Mesenchymal stem cell (in vitro differentiated cells and primary cell): ENCODE data around the gene SLC25A31.

Experiments
- DNase-seq: peaks from one replicate; pipeline ENCODE4 v3.0.0-alpha.2; 2013
- H2AFZ ChIP-seq: one replicate; pipeline ENCODE4 v1.6.1; 2013; ENCODE audit warnings: low read depth, mild to moderate bottlenecking, control low read depth, inconsistent platforms, low read length, moderate library complexity
- H2AK5ac ChIP-seq: 2 replicates; pipeline ENCODE4 v1.6.1; 2013; ENCODE audit warnings: low read length, moderate library complexity, mild to moderate bottlenecking, inconsistent platforms; ENCODE audit not compliant: severe bottlenecking
- H2BK120ac ChIP-seq: one replicate; pipeline ENCODE4 v1.6.1; 2013; ENCODE audit warnings: low read depth, mild to moderate bottlenecking, inconsistent platforms, low read length, moderate library complexity
- H2BK12ac ChIP-seq, 2 experiments: one replicate each; pipeline ENCODE4 v1.6.1; 2013; ENCODE audit warnings: inconsistent platforms in 2 of 2, low read length in 2 of 2, mild to moderate bottlenecking in 2 of 2, moderate library complexity in 2 of 2, control low read depth in 1 of 2
- H2BK15ac ChIP-seq: one replicate; pipeline ENCODE4 v1.6.1; 2013; ENCODE audit warnings: mild to moderate bottlenecking, low read depth, inconsistent platforms; ENCODE audit not compliant: poor library complexity, severe bottlenecking
- H2BK5ac ChIP-seq: 2 replicates; pipeline ENCODE4 v1.6.1; 2013; ENCODE audit warnings: low read depth, mild to moderate bottlenecking, low read length, control low read depth, inconsistent platforms; ENCODE audit not compliant: poor library complexity, severe bottlenecking
- H3K14ac ChIP-seq, 2 experiments: one replicate each; pipeline ENCODE4 v1.6.1; 2013; ENCODE audit warnings: inconsistent platforms in 2 of 2, low read length in 2 of 2, control low read depth in 1 of 2, mild to moderate bottlenecking in 1 of 2, moderate library complexity in 1 of 2
- H3K18ac ChIP-seq, 2 experiments: one replicate each; pipeline ENCODE4 v1.6.1; 2013; ENCODE audit warnings: inconsistent platforms in 2 of 2, low read length in 2 of 2, control low read depth in 1 of 2, low read depth in 1 of 2, mild to moderate bottlenecking in 1 of 2
- H3K23ac ChIP-seq, 2 experiments: one replicate each; pipeline ENCODE4 v1.6.1; 2013; ENCODE audit warnings: inconsistent platforms in 2 of 2, low read length in 2 of 2, mild to moderate bottlenecking in 2 of 2, moderate library complexity in 2 of 2, control low read depth in 1 of 2
- H3K27ac ChIP-seq: 2 replicates; pipeline ENCODE4 v1.5.1; 2013; ENCODE audit warnings: mild to moderate bottlenecking, moderate library complexity, low read length, control low read depth, inconsistent platforms; ENCODE audit not compliant: poor library complexity, severe bottlenecking
- H3K27me3 ChIP-seq, 2 experiments: 2 replicates each; pipeline versions ENCODE4 v1.6.1 to v1.7.0; 2013; ENCODE audit warnings: low read length in 2 of 2, mild to moderate bottlenecking in 2 of 2, moderate library complexity in 2 of 2, control low read depth in 1 of 2, inconsistent platforms in 1 of 2; ENCODE audit not compliant: control insufficient read depth in 1 of 2, insufficient read depth in 1 of 2
- H3K36me3 ChIP-seq, 2 experiments: 2 replicates each; pipeline versions ENCODE4 v1.6.1 to v1.7.0; 2013; ENCODE audit warnings: low read length in 2 of 2, control low read depth in 1 of 2, inconsistent platforms in 1 of 2, low read depth in 1 of 2, mild to moderate bottlenecking in 1 of 2; ENCODE audit not compliant: insufficient read depth in 2 of 2, control insufficient read depth in 1 of 2
- H3K4ac ChIP-seq, 2 experiments: one replicate each; pipeline ENCODE4 v1.6.1; 2013; ENCODE audit warnings: inconsistent platforms in 2 of 2, low read length in 2 of 2, mild to moderate bottlenecking in 2 of 2, moderate library complexity in 2 of 2, control low read depth in 1 of 2, low read depth in 1 of 2
- H3K4me1 ChIP-seq: 2 replicates; pipeline ENCODE4 v1.6.1; 2013; ENCODE audit warnings: low read depth, low read length, control low read depth; ENCODE audit not compliant: control insufficient read depth, insufficient read depth
- H3K4me2 ChIP-seq: 2 replicates; pipeline ENCODE4 v1.6.1; 2013; ENCODE audit warnings: low read length, mild to moderate bottlenecking, inconsistent platforms; ENCODE audit not compliant: poor library complexity, severe bottlenecking
- H3K4me3 ChIP-seq, 2 experiments: 2 replicates each; pipeline versions ENCODE4 v1.5.1 to v1.7.0; 2013; ENCODE audit warnings: low read length in 2 of 2, mild to moderate bottlenecking in 2 of 2, control low read depth in 1 of 2, low read depth in 1 of 2; ENCODE audit not compliant: insufficient read depth in 1 of 2
- H3K79me1 ChIP-seq: replicated peaks from 2 replicates; pipeline ENCODE4 v1.6.1; 2013; ENCODE audit warnings: mild to moderate bottlenecking, control low read depth, low read length, inconsistent platforms; ENCODE audit not compliant: poor library complexity, severe bottlenecking
- H3K9ac ChIP-seq: 2 replicates; pipeline ENCODE4 v1.7.0; 2013; ENCODE audit warnings: mild to moderate bottlenecking, low read length, moderate library complexity
- H3K9me3 ChIP-seq: 2 replicates; pipeline ENCODE4 v1.7.0; 2013; ENCODE audit warnings: mild to moderate bottlenecking, low read length; ENCODE audit not compliant: control insufficient read depth
- H4K8ac ChIP-seq: one replicate; pipeline ENCODE4 v1.6.1; 2013; ENCODE audit warnings: inconsistent platforms, mild to moderate bottlenecking, low read length, moderate library complexity
- H4K91ac ChIP-seq: one replicate; pipeline ENCODE4 v1.6.1; 2013; ENCODE audit warnings: mild to moderate bottlenecking, low read length, inconsistent platforms
- WGBS: methylation state at CpG from one replicate; pipeline ENCODE4 v1.1.7; 2013; ENCODE audit warnings: mixed read lengths; 5-methylcytosine and 5-hydroxymethylcytosine counted together

SLC25A31 gene

GRCh38 chr4:127759893-127760292 lies 29.7 kb downstream of the SLC25A31 start:
- H3K79me1 ChIP-seq, result no peaks in the 10 kb centered on the region
- no peak for DNase-seq
- no peak overlapping the region for H4K91ac ChIP-seq
- no peak overlapping the region for H2BK12ac ChIP-seq
- H3K4me2 ChIP-seq, result no peak overlapping the region
- no peak overlapping the region for H2BK15ac ChIP-seq
- no peaks in the 10 kb centered on the region for H3K4me1 ChIP-seq
- H2AK5ac ChIP-seq, result no peak overlapping the region
- H3K4me3 ChIP-seq, result no peak overlapping the region
- H3K27me3 ChIP-seq, result no peaks in the 10 kb centered on the region
- H3K27ac ChIP-seq, result peak overlapping the region; percentile 71
- no peak overlapping the region for H2BK5ac ChIP-seq
- no peak overlapping the region for H2BK120ac ChIP-seq
- peaks cover 4% of the 10 kb centered on the region for H3K9me3 ChIP-seq
- no peak overlapping the region for H3K23ac ChIP-seq
- H3K4ac ChIP-seq, result no peak overlapping the region
- no peak overlapping the region for H3K9ac ChIP-seq
- WGBS, result 79% methylated on average over 2 of the region's 3 CpGs
- H2AFZ ChIP-seq, result no peak overlapping the region
- no peak overlapping the region for H3K18ac ChIP-seq
- H4K8ac ChIP-seq, result no peak overlapping the region
- H3K36me3 ChIP-seq, result no peaks in the 10 kb centered on the region
- no peak overlapping the region for H3K14ac ChIP-seq

GRCh38 chr4:127771535-127772275 lies 41.5 kb downstream of the SLC25A31 start:
- Histone ChIP-seq H3K4ac (no peak overlapping the region), H3K36me3 (no peaks in the 10 kb centered on the region), H3K4me2 (no peak overlapping the region), H4K91ac (no peak overlapping the region), H3K4me3 (no peak overlapping the region), H3K4me1 (no peaks in the 10 kb centered on the region), H2BK120ac (no peak overlapping the region), H3K18ac (no peak overlapping the region), H2AK5ac (no peak overlapping the region), H3K27ac (no peak overlapping the region), H4K8ac (no peak overlapping the region), H3K9ac (no peak overlapping the region), H2BK12ac (no peak overlapping the region), H3K79me1 (no peaks in the 10 kb centered on the region), H2BK15ac (no peak overlapping the region), H2BK5ac (no peak overlapping the region), H2AFZ (no peak overlapping the region), H3K23ac (no peak overlapping the region), H3K9me3 (no peaks in the 10 kb centered on the region), H3K14ac (no peak overlapping the region), H3K27me3 (no peaks in the 10 kb centered on the region)
- 90% methylated on average over 1 of the region's 4 CpGs for WGBS
- no peak for DNase-seq

GRCh38 chr4:127772769-127773671 lies 42.8 kb downstream of the SLC25A31 start:
- Histone ChIP-seq H2AK5ac (no peak overlapping the region), H3K4me1 (peaks cover 1% of the 10 kb centered on the region), H3K18ac (no peak overlapping the region), H3K4ac (no peak overlapping the region), H3K4me2 (no peak overlapping the region), H2BK12ac (no peak overlapping the region), H4K8ac (no peak overlapping the region), H4K91ac (no peak overlapping the region), H2BK120ac (no peak overlapping the region), H3K36me3 (no peaks in the 10 kb centered on the region), H3K4me3 (no peak overlapping the region), H3K9me3 (no peaks in the 10 kb centered on the region), H2AFZ (no peak overlapping the region), H3K23ac (no peak overlapping the region), H3K27me3 (no peaks in the 10 kb centered on the region), H3K27ac (no peak overlapping the region), H2BK5ac (no peak overlapping the region), H3K9ac (no peak overlapping the region), H3K14ac (no peak overlapping the region), H3K79me1 (no peaks in the 10 kb centered on the region), H2BK15ac (no peak overlapping the region)
- 93% methylated on average over 8 of the region's 10 CpGs for WGBS
- no peak for DNase-seq

GRCh38 chr4:127775843-127776242 lies 45.6 kb downstream of the SLC25A31 start:
- H2BK15ac ChIP-seq, result no peak overlapping the region
- H3K4ac ChIP-seq, result no peak overlapping the region
- H4K8ac ChIP-seq, result no peak overlapping the region
- no peak overlapping the region for H3K4me3 ChIP-seq
- no peak overlapping the region for H3K14ac ChIP-seq
- no peak overlapping the region for H4K91ac ChIP-seq
- H3K36me3 ChIP-seq, result no peaks in the 10 kb centered on the region
- H3K27ac ChIP-seq, result no peak overlapping the region
- H2BK120ac ChIP-seq, result no peak overlapping the region
- no peak for DNase-seq
- no peak overlapping the region for H3K9ac ChIP-seq
- no peaks in the 10 kb centered on the region for H3K27me3 ChIP-seq
- H3K23ac ChIP-seq, result no peak overlapping the region
- H2BK5ac ChIP-seq, result no peak overlapping the region
- H2AK5ac ChIP-seq, result no peak overlapping the region
- H3K18ac ChIP-seq, result no peak overlapping the region
- no peak overlapping the region for H2AFZ ChIP-seq
- 97% methylated on average over 3 of the region's 4 CpGs for WGBS
- no peak overlapping the region for H3K4me2 ChIP-seq
- H2BK12ac ChIP-seq, result no peak overlapping the region
- H3K79me1 ChIP-seq, result no peaks in the 10 kb centered on the region
- H3K9me3 ChIP-seq, result no peaks in the 10 kb centered on the region
- H3K4me1 ChIP-seq, result peaks cover 1% of the 10 kb centered on the region
